HG02571 (cell line): ENCODE data around the gene L1CAM.

Experiments
- ATAC-seq: cut with Tn5 transposase; IDR thresholded peaks from one replicate; pipeline ENCODE4 v1.9.1; 2021; ENCODE audit warnings: mild to moderate bottlenecking, moderate library complexity; ENCODE audit not compliant: unreplicated experiment

L1CAM gene

DNA sequence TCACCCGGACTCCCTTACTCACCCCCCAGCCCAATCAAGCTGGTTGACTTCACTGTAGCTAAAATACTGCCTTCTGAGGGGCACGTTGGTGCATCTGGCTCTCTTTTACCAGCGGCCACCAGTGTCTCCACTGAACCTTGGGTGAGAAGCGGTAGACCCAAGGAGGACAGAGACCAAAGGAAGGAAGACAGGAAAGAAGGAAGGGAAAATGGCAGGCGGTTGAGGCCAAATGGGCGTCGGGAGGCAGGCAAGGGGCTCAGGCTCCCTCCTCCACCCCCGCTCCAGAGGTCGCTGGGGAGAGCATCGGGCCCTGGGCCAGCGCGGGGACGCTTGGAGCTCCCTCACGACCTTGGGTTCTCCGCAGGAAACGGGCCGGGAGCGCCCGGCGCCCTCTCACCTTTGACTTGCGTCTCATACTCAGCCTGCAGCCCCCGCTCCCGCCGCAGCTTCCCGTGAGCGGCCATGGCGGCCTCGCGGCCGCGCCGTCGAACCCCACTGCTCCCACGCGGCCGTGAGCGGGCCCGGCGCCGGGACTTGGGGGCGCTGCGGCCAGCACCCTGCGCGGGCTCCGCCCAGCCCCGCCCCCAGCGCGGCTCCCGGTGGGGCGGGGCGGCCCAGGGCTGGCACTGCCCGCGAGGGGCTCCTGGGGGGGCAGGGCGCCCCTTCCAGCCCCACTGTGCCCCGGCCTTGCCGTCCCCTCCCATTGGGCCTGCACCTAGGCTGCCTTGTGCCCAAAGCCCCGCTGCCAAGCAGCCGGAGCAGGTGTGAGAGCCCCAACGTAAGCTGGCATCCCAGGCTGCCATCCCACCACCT, 40.0 kb upstream of the L1CAM start, which contains the start of gene ARHGAP4:
Gene ARHGAP4 (minus strand): TSS at position 526 of the 813 bp plus-strand sequence. CDS start 62 bp downstream, at position 464.
- no peak for ATAC-seq

- no peak for ATAC-seq
Observed at GRCh38 chrX:153925387-153925738, 39.4 kb upstream of the L1CAM start.

DNA sequence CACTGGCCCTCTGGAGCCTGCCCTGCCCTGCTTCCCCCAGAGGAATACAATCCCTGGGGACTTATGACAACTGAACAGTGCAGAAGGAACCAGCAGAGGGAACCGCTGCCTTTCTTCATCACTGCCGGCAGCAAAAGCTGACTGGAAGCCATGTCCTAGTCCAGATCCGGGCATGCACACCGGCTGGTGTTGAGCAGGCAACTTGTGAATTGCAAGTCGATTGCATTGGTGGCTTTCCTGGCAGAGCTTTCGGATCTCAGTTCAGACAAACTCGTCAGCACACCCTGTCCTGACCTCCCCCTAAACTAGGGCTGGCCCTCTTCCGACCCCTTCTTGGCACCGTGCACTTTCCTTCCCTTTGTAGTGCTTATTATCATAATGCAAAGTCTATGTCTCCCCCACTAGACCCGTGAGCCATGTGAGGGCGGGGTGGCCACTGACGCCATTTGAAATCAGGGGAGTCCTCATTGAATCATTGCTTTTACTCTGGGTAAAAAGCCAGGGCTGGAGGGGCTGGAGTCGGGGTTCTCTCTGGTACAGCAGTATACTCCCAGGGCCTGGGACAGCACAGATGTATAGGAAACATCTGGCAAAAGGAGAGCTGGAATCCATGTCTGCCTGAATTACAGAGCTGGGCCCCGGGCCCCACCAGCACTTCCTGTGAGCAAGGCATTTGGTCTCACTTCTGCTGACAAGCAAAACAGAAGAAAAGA, 38.3 kb upstream of the L1CAM start:
- ATAC-seq = no peak

GRCh38 chrX:153922932-153923857, 37.2 kb upstream of the L1CAM start:
- no peak for ATAC-seq

DNA sequence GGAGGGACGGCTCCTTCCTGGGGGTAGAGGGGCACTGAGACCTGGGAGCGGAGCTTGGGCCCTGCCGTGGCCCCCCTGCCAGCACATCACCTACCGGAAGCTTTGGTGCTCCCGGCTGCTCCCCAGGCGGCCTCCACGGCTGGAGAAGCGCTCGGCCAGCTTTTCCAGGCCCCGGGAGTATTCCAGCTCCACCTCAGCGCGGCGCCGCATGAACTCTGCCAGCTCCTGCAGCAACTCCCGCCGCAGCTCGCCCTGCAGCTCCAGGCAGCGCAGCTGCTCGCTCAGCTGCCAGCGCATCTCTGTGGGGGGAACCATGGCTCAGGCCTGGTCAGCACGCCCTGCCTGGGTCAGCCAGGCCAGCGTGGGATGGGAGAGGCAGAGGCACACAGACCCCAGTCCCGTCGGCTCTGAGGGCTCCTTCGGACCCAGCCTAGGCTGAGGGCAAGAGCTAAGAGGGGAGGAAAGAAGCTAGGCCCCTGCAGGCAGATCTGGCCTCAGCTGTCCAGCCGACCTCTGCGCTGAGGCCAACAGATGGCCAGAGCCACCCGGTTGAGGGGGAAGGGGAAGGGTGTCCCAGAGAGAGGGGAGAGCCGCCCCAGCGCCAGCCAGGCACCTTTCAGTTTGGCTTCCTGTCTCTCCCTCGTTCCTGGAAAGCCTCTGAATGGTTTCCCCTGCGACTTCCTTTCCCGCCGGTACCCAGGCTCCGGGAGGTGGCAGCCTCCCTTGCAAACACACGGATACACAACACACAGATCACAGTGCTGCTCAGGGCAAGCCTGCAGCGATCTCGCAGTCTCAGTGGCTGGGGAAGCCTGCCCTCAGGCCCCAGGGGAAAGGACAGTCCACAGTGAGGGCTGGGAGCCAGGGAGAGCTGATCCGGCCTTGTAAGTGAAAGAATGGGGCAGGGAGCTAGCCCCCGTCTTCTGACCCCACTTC, 35.8 kb upstream of the L1CAM start:
- no peak for ATAC-seq

DNA sequence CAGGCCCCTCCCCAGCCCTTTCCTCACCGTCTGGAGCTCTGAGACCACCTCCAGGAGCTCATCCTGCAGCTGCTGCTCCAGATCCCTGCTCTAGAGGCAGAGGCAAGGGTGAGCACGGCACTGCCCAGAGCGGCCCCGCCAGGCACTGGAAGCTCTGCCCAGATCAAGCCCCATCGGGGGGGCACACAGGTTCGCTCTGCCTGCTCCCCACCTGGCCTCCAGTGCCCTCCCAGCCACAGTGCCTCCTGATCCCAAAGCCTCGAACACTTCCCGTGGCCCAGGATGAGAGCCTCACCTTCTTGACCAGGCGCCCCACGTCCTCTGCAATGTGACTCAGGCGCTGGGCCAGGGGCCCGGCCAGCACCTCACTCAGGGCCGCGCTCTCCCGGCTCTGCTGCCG, 35.1 kb upstream of the L1CAM start:
- no peak for ATAC-seq

DNA sequence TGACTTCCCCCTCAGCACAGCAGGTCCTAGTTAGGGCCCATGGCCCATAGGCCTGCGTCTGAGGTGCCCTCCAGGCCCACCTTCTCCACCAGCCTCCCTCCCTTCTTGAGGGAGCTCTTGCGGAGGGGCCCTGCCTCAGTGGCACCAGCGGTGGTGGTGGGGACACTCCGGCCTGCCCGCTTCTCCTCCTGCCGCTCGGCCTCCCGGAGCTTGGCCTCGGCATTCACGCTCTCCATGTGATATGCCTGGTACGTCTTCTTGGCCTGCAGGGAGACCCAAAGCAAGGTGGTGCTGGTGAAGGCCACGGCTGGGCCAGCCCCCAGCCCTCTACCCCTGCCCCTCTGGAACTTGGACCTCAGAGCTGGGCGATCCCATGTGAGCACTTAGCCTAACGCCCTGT, 34.6 kb upstream of the L1CAM start:
- no peak for ATAC-seq

- ATAC-seq = no peak
Observed at GRCh38 chrX:153919281-153919680, 33.3 kb upstream of the L1CAM start.

GRCh38 chrX:153917869-153918268, 31.9 kb upstream of the L1CAM start:
- no peak for ATAC-seq

DNA sequence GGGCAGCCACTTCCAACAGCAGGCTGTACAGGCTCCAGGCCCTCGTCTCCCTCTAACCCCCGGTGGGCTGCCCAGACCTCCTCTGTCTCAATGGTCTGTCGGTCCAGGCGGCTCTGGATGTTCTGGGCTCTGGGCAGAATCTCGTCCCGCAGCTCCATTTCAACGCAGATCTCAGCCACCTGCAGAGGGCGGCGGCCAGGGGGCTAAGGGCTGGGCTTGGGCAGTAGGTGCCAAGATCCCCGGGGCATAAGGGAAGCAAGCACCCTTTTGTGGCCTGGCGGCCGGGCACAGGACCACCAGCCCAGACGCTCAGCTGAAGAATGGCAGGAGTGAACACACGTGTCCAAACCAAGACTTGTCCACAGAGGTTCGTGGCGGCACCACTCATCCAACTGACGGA, 27.7 kb upstream of the L1CAM start:
- ATAC-seq = no peak

DNA sequence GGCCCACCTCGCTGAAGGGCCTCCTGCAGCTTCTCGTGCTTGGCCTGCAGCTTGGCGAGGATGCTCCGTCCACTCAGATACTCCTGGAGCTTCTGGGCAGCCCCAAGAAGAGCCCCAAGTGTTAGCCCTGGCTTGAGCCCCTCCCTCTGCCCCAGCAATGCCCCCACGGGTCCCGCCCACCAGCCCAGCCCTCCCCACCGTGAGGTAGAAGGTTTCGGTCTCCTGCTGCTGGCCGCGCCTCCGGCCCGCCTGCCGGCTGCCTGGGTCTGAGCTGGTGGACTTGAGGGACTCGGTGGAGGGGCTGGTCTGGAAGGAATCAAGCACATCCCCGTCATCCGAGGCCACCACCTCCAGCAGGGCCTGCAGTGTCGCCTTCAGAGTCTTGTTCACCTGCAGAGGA, 27.2 kb upstream of the L1CAM start:
- ATAC-seq = no peak

- no peak for ATAC-seq
Observed at GRCh38 chrX:153911798-153912197, 25.8 kb upstream of the L1CAM start.

- no peak for ATAC-seq
Observed at GRCh38 chrX:153910446-153910845, 24.5 kb upstream of the L1CAM start.

GRCh38 chrX:153909980-153910360, 24.0 kb upstream of the L1CAM start:
- ATAC-seq = no peak

DNA sequence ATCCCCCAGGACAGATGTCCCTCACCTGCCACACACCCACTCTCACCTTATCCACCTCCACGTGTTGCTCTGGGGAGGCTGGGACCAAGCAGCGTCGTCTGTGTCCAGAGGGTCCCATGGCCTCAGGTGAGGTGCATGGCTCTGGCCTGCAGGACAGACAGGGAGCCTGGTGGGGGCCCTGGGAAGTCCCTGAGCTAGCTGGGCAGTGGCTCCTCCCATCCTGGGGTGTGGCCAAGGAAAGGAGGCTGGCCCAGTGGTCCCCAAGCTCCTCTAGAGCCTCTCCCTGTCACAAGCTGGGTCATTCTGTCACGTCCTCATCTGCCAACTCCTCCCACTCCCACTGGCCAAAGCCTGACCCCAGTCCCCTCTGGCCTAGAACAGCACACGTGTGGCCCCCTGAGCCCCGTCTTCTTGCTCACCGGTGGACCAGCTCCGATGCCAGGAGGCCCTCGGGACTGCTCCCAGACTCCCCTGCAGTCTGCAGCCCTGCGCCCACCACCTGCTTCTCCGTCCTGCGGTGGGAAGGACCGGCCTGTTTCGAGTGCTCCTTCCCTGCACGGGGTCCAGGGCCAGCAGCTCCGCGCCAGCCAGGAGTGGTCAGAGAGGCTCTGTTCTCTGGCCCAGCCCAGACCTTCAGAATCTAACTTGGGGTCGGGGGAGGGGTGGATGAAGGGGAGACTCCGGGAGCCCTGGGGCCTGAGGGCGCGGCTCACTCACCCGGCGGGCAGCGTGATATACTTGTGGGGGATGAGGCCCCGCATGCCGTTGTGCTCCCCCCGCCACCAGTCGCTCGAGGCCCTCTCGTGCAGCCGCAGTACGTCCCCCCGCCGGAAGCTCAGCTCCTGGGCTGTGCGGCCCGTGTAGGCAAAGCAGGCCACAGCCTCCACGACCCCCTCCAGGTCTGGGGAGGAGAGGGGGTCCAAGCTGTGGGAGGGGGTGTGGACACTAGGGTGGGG, 23.3 kb upstream of the L1CAM start:
- ATAC-seq = no peak

- no peak for ATAC-seq
Observed at GRCh38 chrX:153908219-153908860, 22.4 kb upstream of the L1CAM start.

DNA sequence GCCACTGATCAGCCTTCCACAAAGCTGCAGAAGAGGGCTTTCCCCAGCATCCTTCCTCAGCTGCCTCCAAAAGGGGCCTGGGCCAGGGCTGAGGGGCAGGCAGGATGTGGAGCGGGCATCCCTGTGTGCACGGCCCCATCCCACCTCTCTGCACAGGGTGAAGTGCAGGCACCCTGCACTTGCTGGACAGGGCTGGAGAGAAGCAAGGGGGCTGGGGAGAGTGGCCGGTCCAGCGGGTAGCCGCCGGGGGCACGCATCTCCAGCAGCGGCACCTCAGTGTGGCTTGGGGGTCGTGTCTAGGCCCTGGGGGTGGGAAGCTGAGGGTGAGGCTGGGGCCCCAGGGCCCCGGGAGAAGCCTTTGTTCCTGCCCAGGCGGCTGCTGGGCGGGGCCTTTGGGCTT, 21.5 kb upstream of the L1CAM start:
- ATAC-seq = no peak

GRCh38 chrX:153906126-153906917, 20.3 kb upstream of the L1CAM start:
- no peak for ATAC-seq
